ES-I3 (cell line): Measurements from ENCODE around the gene MARCHF7.
"Not testable (repeated sequence)": the region's sequence is repeated elsewhere in the genome, so short reads cannot be mapped to it uniquely, and the experiment has no call there.

Experiments
- H3K36me3 ChIP-seq: 2 replicates; pipeline ENCODE4 v1.6.1; 2013; ENCODE audit warnings: mild to moderate bottlenecking, low read length, control low read depth, moderate library complexity; ENCODE audit not compliant: insufficient read depth
- H3K4me1 ChIP-seq: 2 replicates; pipeline ENCODE4 v1.6.1; 2013; ENCODE audit warnings: mild to moderate bottlenecking, control low read depth, low read length; ENCODE audit not compliant: insufficient read depth
- H3K9ac ChIP-seq: 2 replicates; pipeline ENCODE4 v1.6.1; 2013; ENCODE audit warnings: low read depth, mild to moderate bottlenecking, low read length, moderate library complexity
- H3K9me3 ChIP-seq: 2 replicates; pipeline ENCODE4 v1.6.1; 2013; ENCODE audit warnings: mild to moderate bottlenecking, low read length, moderate library complexity; ENCODE audit not compliant: control insufficient read depth, insufficient read depth

MARCHF7 gene

GRCh38 chr2:159712143-159712928, at the start of gene MARCHF7:
MARCHF7 (plus strand) TSS chr2:159712506; CDS start chr2:159729023, 16,517 bp downstream.
- peaks cover 5% of the 10 kb centered on the region for H3K36me3 ChIP-seq
- no peaks in the 10 kb centered on the region for H3K9me3 ChIP-seq
- peaks cover 16% of the 10 kb centered on the region for H3K4me1 ChIP-seq
- peak within 1 kb of the TSS; percentile 93 for H3K9ac ChIP-seq

- not testable (repeated sequence) for H3K36me3 ChIP-seq, H3K4me1 ChIP-seq, H3K9ac ChIP-seq, H3K9me3 ChIP-seq
These were observed 44.9 kb upstream of the MARCHF7 start for GRCh38 chr2:159667423-159667822.

- Histone ChIP-seq H3K36me3 (no peaks in the 10 kb centered on the region), H3K9ac (no peak overlapping the region), H3K4me1 (no peaks in the 10 kb centered on the region), H3K9me3 (no peaks in the 10 kb centered on the region)
These were observed 41.3 kb upstream of the MARCHF7 start for GRCh38 chr2:159671047-159671446.

GRCh38 chr2:159677654-159678053, 34.7 kb upstream of the MARCHF7 start:
- H3K4me1 ChIP-seq, result 0 out of 2 replicates have a peak, but pooled peaks cover 4% of the 10 kb centered on the region
- H3K36me3 ChIP-seq, result no peaks in the 10 kb centered on the region
- no peaks in the 10 kb centered on the region; the same call in 1 of the 2 replicates for H3K9me3 ChIP-seq
- no peak overlapping the region for H3K9ac ChIP-seq

GRCh38 chr2:159680692-159681091, 31.6 kb upstream of the MARCHF7 start:
- peaks cover 21% of the 10 kb centered on the region; the same call in 1 of the 2 replicates for H3K4me1 ChIP-seq
- no peak overlapping the region for H3K9ac ChIP-seq
- no peaks in the 10 kb centered on the region; the same call in 1 of the 2 replicates for H3K9me3 ChIP-seq
- H3K36me3 ChIP-seq, result no peaks in the 10 kb centered on the region

- Histone ChIP-seq H3K9me3 (no peaks in the 10 kb centered on the region), H3K4me1 (peaks cover 21% of the 10 kb centered on the region; the same call in 1 of the 2 replicates), H3K36me3 (no peaks in the 10 kb centered on the region), H3K9ac (no peak overlapping the region)
These were observed 28.5 kb upstream of the MARCHF7 start for GRCh38 chr2:159683817-159684216.

GRCh38 chr2:159684796-159685195, 27.5 kb upstream of the MARCHF7 start:
- no peaks in the 10 kb centered on the region for H3K9me3 ChIP-seq
- H3K36me3 ChIP-seq, result no peaks in the 10 kb centered on the region
- no peak overlapping the region for H3K9ac ChIP-seq
- peaks cover 21% of the 10 kb centered on the region; the same call in 1 of the 2 replicates for H3K4me1 ChIP-seq

- H3K9me3 ChIP-seq, result peaks cover 4% of the 10 kb centered on the region
- 0 out of 2 replicates have a peak, but pooled peaks cover 2% of the 10 kb centered on the region for H3K36me3 ChIP-seq
- H3K4me1 ChIP-seq, result peaks cover under 1% of the 10 kb centered on the region; the same call in 1 of the 2 replicates
- no peak overlapping the region for H3K9ac ChIP-seq
These were observed 17.7 kb upstream of the MARCHF7 start for GRCh38 chr2:159694500-159695040.

- Histone ChIP-seq H3K9me3 (peaks cover 4% of the 10 kb centered on the region), H3K4me1 (peaks cover 3% of the 10 kb centered on the region; the same call in 1 of the 2 replicates), H3K36me3 (0 out of 2 replicates have a peak, but pooled peaks cover 2% of the 10 kb centered on the region), H3K9ac (no peak overlapping the region)
These were observed 16.4 kb upstream of the MARCHF7 start for GRCh38 chr2:159695795-159696448.

GRCh38 chr2:159703491-159703890, 8.8 kb upstream of the MARCHF7 start:
- no peak overlapping the region for H3K9ac ChIP-seq
- no peaks in the 10 kb centered on the region for H3K9me3 ChIP-seq
- H3K36me3 ChIP-seq, result no peaks in the 10 kb centered on the region
- peaks cover 3% of the 10 kb centered on the region; the same call in 1 of the 2 replicates for H3K4me1 ChIP-seq

- Histone ChIP-seq H3K4me1 (no peaks in the 10 kb centered on the region), H3K9ac (no peak overlapping the region), H3K9me3 (no peaks in the 10 kb centered on the region), H3K36me3 (no peaks in the 10 kb centered on the region)
These were observed 5.8 kb upstream of the MARCHF7 start for GRCh38 chr2:159706385-159706980.

GRCh38 chr2:159708066-159708760, 4.1 kb upstream of the MARCHF7 start:
- H3K36me3 ChIP-seq, result no peaks in the 10 kb centered on the region
- no peaks in the 10 kb centered on the region for H3K4me1 ChIP-seq
- H3K9me3 ChIP-seq, result no peaks in the 10 kb centered on the region
- no peak overlapping the region for H3K9ac ChIP-seq

- Histone ChIP-seq H3K4me1 (peaks cover 9% of the 10 kb centered on the region), H3K9ac (no peak overlapping the region), H3K9me3 (no peaks in the 10 kb centered on the region), H3K36me3 (peaks cover 5% of the 10 kb centered on the region; the same call in 1 of the 2 replicates)
These were observed 1.6 kb upstream of the MARCHF7 start for GRCh38 chr2:159710601-159711180.
